Loucy (cell line): ENCODE data around the gene GCAT.

ENCODE experiments used
- CTCF ChIP-seq: fragments of 200-600 bp; sonication (generic); conservative IDR thresholded peaks from 2 replicates; pipeline ENCODE4 v1.5.1; 2014; ENCODE audit warnings: mild to moderate bottlenecking, antibody characterized with exemption, low read length
- EZH2phosphoT487 ChIP-seq: fragments of 200-600 bp; IDR thresholded peaks from 2 replicates; pipeline ENCODE4 v1.6.1; 2018; ENCODE audit warnings: antibody characterized with exemption, mild to moderate bottlenecking, moderate library complexity, borderline replicate concordance

- TF ChIP-seq CTCF (no peak), EZH2phosphoT487 (no peak)
Measured at GRCh38 chr22:37819105-37819433, 11.3 kb downstream of the GCAT start.
